Activated CD4-positive, alpha-beta T cell treated with anti-CD3 and anti-CD28 coated beads for 1 hour (primary cell): Measurements from ENCODE around the gene SVBP.

ENCODE experiments used
- DNase-seq: peaks from one replicate; pipeline ENCODE4 v3.0.0-alpha.2; 2020

The SVBP gene

GRCh38 chr1:42759114-42759513, 58.1 kb downstream of the SVBP start:
- DNase-seq: no peak

DNA sequence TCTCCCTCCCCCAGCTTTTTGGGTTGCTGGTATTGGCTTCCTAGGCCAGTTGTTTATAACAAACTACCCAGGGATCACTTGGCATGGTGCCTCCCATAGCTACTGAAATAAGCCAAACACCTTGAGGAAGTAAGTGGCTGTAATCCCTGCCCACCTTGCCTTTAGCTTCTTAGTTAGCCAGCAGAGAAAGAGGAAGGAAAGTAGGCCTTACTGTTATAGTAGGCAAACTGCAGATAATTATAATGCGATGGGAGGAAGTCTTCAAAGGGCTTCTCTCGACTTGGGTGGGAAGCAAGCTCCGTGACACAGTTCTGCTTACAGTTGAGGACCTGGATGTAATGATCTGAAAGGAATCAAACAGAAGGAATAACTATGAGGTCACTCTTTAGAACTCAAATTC, 58.6 kb downstream of the SVBP start:
- DNase-seq: no peak

GRCh38 chr1:42757892-42758275, 59.3 kb downstream of the SVBP start:
- no peak for DNase-seq
